T-helper 2 cell treated with Interferon-gamma antibody and Interleukin-4, amounts not matched to agents 5 μg/mL and 100 μg/mL, for 36 hours (primary cell): ENCODE measurements around the gene ANKH.

Source experiments
- DNase-seq: peaks from one replicate; pipeline ENCODE4 v3.0.0; 2021; ENCODE audit warnings: low spot score
- H3K27ac Mint-ChIP-seq: one replicate; pipeline ENCODE4 v1.8.0; 2021; ENCODE audit warnings: mild to moderate bottlenecking, mixed read lengths
- H3K27me3 Mint-ChIP-seq: one replicate; pipeline ENCODE4 v1.8.0; 2021; ENCODE audit warnings: low read depth, mixed read lengths
- H3K36me3 Mint-ChIP-seq: one replicate; pipeline ENCODE4 v1.8.0; 2021; ENCODE audit warnings: low read depth, mixed read lengths
- H3K4me1 Mint-ChIP-seq: one replicate; pipeline ENCODE4 v1.8.0; 2021; ENCODE audit warnings: low read depth, mixed read lengths
- H3K4me3 Mint-ChIP-seq: one replicate; pipeline ENCODE4 v1.8.0; 2022; ENCODE audit warnings: mild to moderate bottlenecking, moderate library complexity, mixed read lengths
- H3K9me3 Mint-ChIP-seq: one replicate; pipeline ENCODE4 v1.8.0; 2021; ENCODE audit warnings: mixed read lengths

ANKH gene

DNA sequence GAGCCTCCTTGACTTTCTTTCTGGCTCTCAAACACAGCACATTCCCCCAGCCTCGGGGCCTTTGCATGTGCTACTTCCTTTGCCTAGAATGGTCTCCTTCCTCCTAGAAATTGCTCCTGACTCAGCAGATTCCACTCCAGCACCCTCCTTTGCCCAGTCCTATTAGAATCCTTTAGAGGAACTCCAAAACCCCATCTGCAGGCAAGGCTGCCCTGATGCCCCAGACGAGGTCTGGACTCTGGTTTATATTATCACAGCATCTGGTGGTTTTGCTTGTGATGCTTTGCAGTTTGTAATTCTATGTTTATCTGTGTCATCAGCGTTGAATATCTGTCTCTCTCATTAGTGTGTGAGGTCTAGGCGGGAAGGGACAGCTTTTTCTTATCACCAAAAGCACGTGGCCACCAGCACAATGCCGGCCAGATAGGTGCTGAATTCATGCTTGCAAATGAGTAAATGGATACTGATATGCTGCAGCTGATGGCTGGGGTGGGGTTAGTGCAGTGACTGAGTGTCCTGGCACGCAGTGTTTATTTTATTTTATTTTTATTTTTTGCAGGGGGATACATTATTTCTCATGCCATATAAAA, 30.0 kb upstream of the ANKH start:
- Mint-ChIP-seq H3K9me3 (no peaks in the 10 kb centered on the region), H3K4me3 (no peak overlapping the region), H3K36me3 (no peaks in the 10 kb centered on the region), H3K4me1 (no peaks in the 10 kb centered on the region), H3K27me3 (peaks cover 3% of the 10 kb centered on the region), H3K27ac (no peak overlapping the region)
- no peak for DNase-seq

DNA sequence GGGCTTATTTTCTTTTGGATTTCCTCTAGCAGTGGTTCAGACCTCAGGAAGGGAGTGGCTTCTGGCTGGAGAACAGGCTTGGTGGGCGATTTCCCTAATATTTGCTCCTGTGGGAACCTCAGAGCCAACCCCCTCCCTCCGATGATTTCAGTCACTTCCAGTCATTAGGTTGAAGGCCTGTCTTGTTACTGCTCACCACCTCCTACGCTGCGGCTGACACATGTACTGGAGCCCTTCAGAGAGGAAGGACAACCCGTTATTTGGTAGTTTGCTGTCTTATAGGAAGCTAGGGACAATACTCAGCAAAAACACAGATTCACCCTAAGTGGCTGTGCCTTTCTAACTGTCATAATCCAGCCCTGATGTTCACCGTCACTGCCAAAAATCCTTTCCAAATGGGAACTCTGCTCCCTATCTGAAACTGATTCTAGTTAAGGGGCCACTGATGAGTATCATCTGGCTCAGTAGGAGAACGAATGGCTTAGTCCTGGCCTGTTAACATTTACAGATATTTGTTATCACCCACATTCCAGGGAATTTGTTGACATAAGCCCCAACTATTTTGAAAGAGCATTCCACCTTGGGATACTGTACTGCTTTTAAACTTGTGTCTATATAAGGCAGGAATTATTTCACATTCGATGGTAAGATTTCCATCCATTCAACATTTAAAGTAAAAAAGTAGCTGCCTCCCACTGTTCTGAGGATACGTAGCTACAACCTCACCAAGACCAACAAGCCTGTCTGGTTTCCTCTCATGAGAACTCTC, 29.3 kb upstream of the ANKH start:
- DNase-seq, result no peak
- Mint-ChIP-seq H3K27ac (no peak overlapping the region), H3K27me3 (peaks cover 3% of the 10 kb centered on the region), H3K4me1 (no peaks in the 10 kb centered on the region), H3K9me3 (no peaks in the 10 kb centered on the region), H3K4me3 (no peak overlapping the region), H3K36me3 (no peaks in the 10 kb centered on the region)

- H3K27me3 Mint-ChIP-seq, result no peaks in the 10 kb centered on the region
- DNase-seq, result no peak
- no peaks in the 10 kb centered on the region for H3K36me3 Mint-ChIP-seq
- no peak overlapping the region for H3K4me3 Mint-ChIP-seq
- H3K27ac Mint-ChIP-seq, result no peak overlapping the region
- H3K4me1 Mint-ChIP-seq, result no peaks in the 10 kb centered on the region
- no peaks in the 10 kb centered on the region for H3K9me3 Mint-ChIP-seq
Measured at GRCh38 chr5:14896131-14896530, 24.6 kb upstream of the ANKH start.

DNA sequence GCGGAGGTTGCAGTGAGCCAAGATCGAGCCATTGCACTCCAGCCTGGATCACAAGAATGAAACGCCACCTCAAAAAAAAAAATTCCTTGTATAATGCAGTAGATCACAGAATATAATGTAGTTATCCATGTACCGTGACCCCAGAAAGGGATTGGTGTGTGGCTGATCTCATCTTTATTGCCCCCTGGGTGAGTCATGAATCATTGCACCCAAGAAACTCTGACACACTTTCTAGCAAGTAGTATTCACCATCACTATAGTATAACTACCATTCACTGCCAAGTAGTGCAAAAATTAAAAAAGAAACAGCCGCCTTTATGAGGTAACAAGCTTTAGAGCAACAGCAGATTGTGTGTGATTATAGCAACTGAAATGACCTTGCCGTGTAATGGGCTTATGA, 23.7 kb upstream of the ANKH start:
- no peak for DNase-seq
- Mint-ChIP-seq H3K27ac (no peak overlapping the region), H3K4me1 (no peaks in the 10 kb centered on the region), H3K9me3 (no peaks in the 10 kb centered on the region), H3K27me3 (no peaks in the 10 kb centered on the region), H3K4me3 (no peak overlapping the region), H3K36me3 (no peaks in the 10 kb centered on the region)

DNA sequence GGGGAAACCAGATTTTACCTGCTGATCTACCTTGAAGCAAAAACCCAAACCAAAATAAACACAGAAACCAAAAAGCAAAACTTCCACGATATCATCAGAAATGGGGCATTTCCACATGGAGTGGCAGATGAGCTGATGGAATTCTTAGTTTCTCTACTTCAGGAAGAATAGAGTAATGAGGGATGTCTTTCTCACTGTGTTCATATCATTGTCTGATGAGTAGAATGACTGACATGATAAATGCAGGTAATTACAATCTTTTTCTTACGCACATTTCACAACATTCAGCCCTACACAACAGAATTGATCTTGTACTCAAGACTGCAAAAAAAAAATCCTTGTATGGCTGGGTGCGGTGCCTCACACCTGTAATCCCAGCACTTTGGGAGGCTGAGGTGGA, 23.2 kb upstream of the ANKH start:
- Mint-ChIP-seq H3K9me3 (no peaks in the 10 kb centered on the region), H3K4me3 (no peak overlapping the region), H3K27ac (no peak overlapping the region), H3K36me3 (no peaks in the 10 kb centered on the region), H3K4me1 (no peaks in the 10 kb centered on the region), H3K27me3 (no peaks in the 10 kb centered on the region)
- no peak for DNase-seq

GRCh38 chr5:14893381-14893780, 21.8 kb upstream of the ANKH start:
- no peak for DNase-seq
- no peak overlapping the region for H3K27ac Mint-ChIP-seq
- no peaks in the 10 kb centered on the region for H3K4me1 Mint-ChIP-seq
- H3K4me3 Mint-ChIP-seq, result no peak overlapping the region
- H3K36me3 Mint-ChIP-seq, result no peaks in the 10 kb centered on the region
- peaks cover 4% of the 10 kb centered on the region for H3K27me3 Mint-ChIP-seq
- H3K9me3 Mint-ChIP-seq, result no peaks in the 10 kb centered on the region

GRCh38 chr5:14890846-14891245, 19.3 kb upstream of the ANKH start:
- no peak for DNase-seq
- Mint-ChIP-seq H3K9me3 (no peaks in the 10 kb centered on the region), H3K27me3 (peaks cover 4% of the 10 kb centered on the region), H3K4me3 (no peak overlapping the region), H3K27ac (no peak overlapping the region), H3K4me1 (no peaks in the 10 kb centered on the region), H3K36me3 (no peaks in the 10 kb centered on the region)

DNA sequence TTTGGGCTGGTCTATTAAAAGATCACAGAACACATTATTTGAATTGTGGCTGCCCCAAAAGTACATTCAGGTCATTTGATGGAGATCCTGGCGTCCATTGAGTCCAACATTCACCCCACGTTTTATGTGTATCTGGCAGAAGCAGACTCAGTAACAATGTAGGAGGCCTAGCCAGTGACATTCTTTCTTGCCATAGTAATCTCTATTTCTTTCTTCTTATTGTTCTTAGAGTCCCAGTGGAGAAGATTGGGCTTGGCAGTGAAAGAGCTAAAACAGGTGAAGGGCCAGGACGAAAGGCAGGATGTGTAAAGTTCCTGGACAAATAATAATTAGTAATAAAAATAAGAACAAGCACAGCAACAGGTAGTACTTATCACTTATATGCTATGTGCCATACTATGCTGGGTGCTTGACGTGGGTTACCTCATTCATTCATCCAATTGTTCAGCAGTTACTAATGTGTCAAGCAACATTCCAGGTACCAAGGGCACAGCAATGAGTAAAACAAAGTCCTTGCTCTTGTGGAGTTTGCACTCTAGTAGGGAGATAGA, 12.6 kb upstream of the ANKH start:
- Mint-ChIP-seq H3K36me3 (no peaks in the 10 kb centered on the region), H3K27ac (no peak overlapping the region), H3K27me3 (peaks cover 10% of the 10 kb centered on the region), H3K9me3 (no peaks in the 10 kb centered on the region), H3K4me3 (no peak overlapping the region), H3K4me1 (no peaks in the 10 kb centered on the region)
- DNase-seq, result no peak

DNA sequence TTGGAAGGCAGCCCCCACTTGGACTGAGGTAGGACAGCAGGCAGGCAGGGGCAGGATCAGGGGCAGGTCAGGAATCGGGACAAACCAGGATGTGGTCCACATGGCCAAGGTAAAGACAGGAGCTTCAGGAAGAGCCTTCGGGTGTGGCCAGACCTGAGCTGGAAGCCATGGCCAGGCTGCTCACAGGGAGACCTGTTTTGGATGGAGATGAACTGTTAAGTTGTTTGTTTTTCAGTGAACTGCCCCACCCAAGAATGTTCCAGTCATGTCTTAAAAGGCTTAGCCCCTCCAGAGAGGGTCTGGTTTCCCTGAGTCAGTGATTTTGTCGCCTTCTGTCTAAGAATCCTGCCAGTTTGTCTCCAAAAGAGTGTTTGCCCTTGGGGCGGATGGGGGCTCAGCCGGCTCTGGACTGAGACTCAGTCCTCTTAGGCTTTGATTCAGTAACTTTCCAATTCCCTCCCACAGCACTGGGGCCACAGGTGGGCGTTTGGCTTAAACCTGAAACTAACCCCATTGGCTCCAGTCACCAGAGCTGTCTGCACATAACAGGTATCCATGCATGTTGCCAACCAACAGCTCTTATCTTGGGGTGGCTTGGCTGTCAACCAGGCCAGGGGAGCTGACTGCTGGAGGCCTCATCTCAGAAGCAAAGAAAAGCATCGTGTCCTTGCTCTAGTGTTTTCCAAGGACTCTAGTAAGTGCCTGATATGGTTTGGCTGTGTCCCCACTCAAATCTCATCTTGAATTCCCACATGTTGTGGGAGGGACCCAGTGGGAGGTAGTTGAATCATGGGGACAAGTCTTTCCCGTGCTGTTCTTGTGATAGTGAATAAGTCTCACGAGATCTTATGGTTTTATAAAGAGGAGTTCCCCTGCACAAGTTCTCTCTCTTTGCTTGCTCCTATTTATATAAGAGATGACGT, 11.3 kb upstream of the ANKH start:
- Mint-ChIP-seq H3K36me3 (no peaks in the 10 kb centered on the region), H3K27me3 (peaks cover 13% of the 10 kb centered on the region), H3K27ac (no peak overlapping the region), H3K4me3 (no peak overlapping the region), H3K4me1 (no peaks in the 10 kb centered on the region), H3K9me3 (no peaks in the 10 kb centered on the region)
- no peak for DNase-seq

- Mint-ChIP-seq H3K4me1 (peaks cover 2% of the 10 kb centered on the region), H3K4me3 (no peak overlapping the region), H3K27ac (no peak overlapping the region), H3K27me3 (peaks cover 20% of the 10 kb centered on the region), H3K36me3 (no peaks in the 10 kb centered on the region), H3K9me3 (no peaks in the 10 kb centered on the region)
- DNase-seq, result no peak
Measured at GRCh38 chr5:14881826-14882225, 10.2 kb upstream of the ANKH start.

DNA sequence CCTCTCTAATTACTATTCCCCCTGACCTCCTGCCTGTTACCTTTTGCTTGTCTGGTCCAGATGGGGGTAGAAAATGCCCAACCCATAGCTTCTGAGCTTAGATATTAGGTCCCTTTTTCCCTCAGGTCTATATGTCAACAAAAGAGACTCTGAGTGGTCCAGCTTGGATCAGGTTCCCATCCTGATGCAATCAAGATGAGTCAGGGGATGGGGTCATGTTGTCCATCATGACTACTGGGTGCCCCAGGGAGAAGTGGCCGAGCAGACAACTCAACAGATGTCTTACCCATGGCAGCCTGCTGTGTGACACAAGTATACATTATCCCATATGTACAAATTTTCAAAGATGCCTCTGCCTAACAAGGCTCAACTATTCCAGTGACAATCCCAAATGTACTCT, 9.1 kb upstream of the ANKH start:
- Mint-ChIP-seq H3K27me3 (peaks cover 30% of the 10 kb centered on the region), H3K9me3 (no peaks in the 10 kb centered on the region), H3K4me3 (no peak overlapping the region), H3K36me3 (no peaks in the 10 kb centered on the region), H3K27ac (no peak overlapping the region), H3K4me1 (peaks cover 2% of the 10 kb centered on the region)
- DNase-seq, result no peak

- Mint-ChIP-seq H3K36me3 (no peaks in the 10 kb centered on the region), H3K4me3 (no peak overlapping the region), H3K9me3 (no peaks in the 10 kb centered on the region), H3K27ac (no peak overlapping the region), H3K4me1 (peaks cover 2% of the 10 kb centered on the region), H3K27me3 (peaks cover 33% of the 10 kb centered on the region)
- DNase-seq, result no peak
Measured at GRCh38 chr5:14879937-14880589, 8.5 kb upstream of the ANKH start.

GRCh38 chr5:14879393-14879792, 7.8 kb upstream of the ANKH start:
- Mint-ChIP-seq H3K27me3 (peaks cover 33% of the 10 kb centered on the region), H3K36me3 (no peaks in the 10 kb centered on the region), H3K27ac (no peak overlapping the region), H3K9me3 (no peaks in the 10 kb centered on the region), H3K4me1 (peaks cover 2% of the 10 kb centered on the region), H3K4me3 (no peak overlapping the region)
- no peak for DNase-seq
